HEK293 (cell line): ENCODE data around the gene WDTC1.
A peak's percentile ranks its signal among the peaks of the same experiment; 100 is the strongest.

Source experiments
- CTCF ChIA-PET: fragments of 350-600 bp; formaldehyde crosslinking; extraction: SDS; loops from one replicate; lab custom pipeline; 2021; ENCODE audit warnings: antibody characterized with exemption; lab: Yijun Ruan, JAX
- POLR2A ChIA-PET: fragments of 300-600 bp; formaldehyde crosslinking; extraction: SDS; loops from one replicate; lab custom pipeline; 2020; ENCODE audit warnings: antibody characterized with exemption, inconsistent platforms; lab: Yijun Ruan, JAX
- H3K27ac ChIP-seq: fragments of 200-500 bp; sonication (Bioruptor generic); 2 replicates; pipeline ENCODE4 v1.5.1; 2014; ENCODE audit warnings: low read depth, low read length, control low read depth, inconsistent platforms; ENCODE audit errors: extremely low read depth
- H3K36me3 ChIP-seq, 2 experiments: fragments of 200-500 bp in 1 of 2; sonication (Bioruptor generic) in 1 of 2; 1 replicate in 1 of 2; 2 replicates in 1 of 2; pipeline ENCODE4 v1.5.1; 2014 to 2017; ENCODE audit warnings: inconsistent platforms in 2 of 2, low read length in 2 of 2; ENCODE audit not compliant: control insufficient read depth in 2 of 2, insufficient read depth in 1 of 2
- H3K4me1 ChIP-seq: fragments of 200-500 bp; sonication (Bioruptor generic); 2 replicates; pipeline ENCODE4 v1.5.1; 2014; ENCODE audit warnings: mild to moderate bottlenecking, low read length, inconsistent platforms; ENCODE audit not compliant: control insufficient read depth, insufficient read depth
- H3K4me3 ChIP-seq: 2 replicates; pipeline ENCODE4 v1.5.1; 2011; ENCODE audit warnings: low read depth, mild to moderate bottlenecking, control low read depth, low read length, moderate library complexity
- H3K9me3 ChIP-seq: fragments of 200-500 bp; sonication (Bioruptor generic); 2 replicates; pipeline ENCODE4 v1.5.1; 2014; ENCODE audit warnings: low read depth, low read length, inconsistent platforms; ENCODE audit not compliant: control insufficient read depth, insufficient read depth
- GLIS2 ChIP-seq: fragments of 450-650 bp; formaldehyde crosslinking; IDR thresholded peaks from 2 replicates; pipeline ENCODE4 v1.5.1; 2016; ENCODE audit warnings: missing biosample characterization, missing genetic modification characterization
- HOXA7 ChIP-seq: sonication (generic); formaldehyde crosslinking; IDR thresholded peaks from 2 replicates; pipeline ENCODE4 v1.8.1; 2022; ENCODE audit warnings: missing genetic modification reagents, borderline replicate concordance
- SP2 ChIP-seq: fragments of 450-650 bp; formaldehyde crosslinking; IDR thresholded peaks from 2 replicates; pipeline ENCODE4 v1.5.1; 2016; ENCODE audit warnings: missing biosample characterization, missing genetic modification characterization
- ZBTB21 ChIP-seq: fragments of 450-650 bp; formaldehyde crosslinking; IDR thresholded peaks from 2 replicates; pipeline ENCODE4 v1.5.1; 2017; ENCODE audit warnings: missing biosample characterization, missing genetic modification characterization
- ZNF146 ChIP-seq: fragments of 450-650 bp; formaldehyde crosslinking; IDR thresholded peaks from 2 replicates; pipeline ENCODE4 v1.5.1; 2016; ENCODE audit warnings: missing biosample characterization, missing genetic modification characterization
- ZNF248 ChIP-seq: fragments of 450-650 bp; formaldehyde crosslinking; IDR thresholded peaks from 2 replicates; pipeline ENCODE4 v1.5.1; 2017; ENCODE audit warnings: missing biosample characterization, missing genetic modification characterization
- ZNF600 ChIP-seq: fragments of 450-650 bp; formaldehyde crosslinking; IDR thresholded peaks from 2 replicates; pipeline ENCODE4 v1.5.1; 2016; ENCODE audit warnings: missing biosample characterization, missing genetic modification characterization
- ZNF629 ChIP-seq: fragments of 450-650 bp; formaldehyde crosslinking; IDR thresholded peaks from 2 replicates; pipeline ENCODE4 v1.5.1; 2017; ENCODE audit warnings: missing biosample characterization, missing genetic modification characterization
- ZNF768 ChIP-seq: fragments of 450-650 bp; formaldehyde crosslinking; IDR thresholded peaks from 2 replicates; pipeline ENCODE4 v1.5.1; 2018; ENCODE audit warnings: missing biosample characterization, mild to moderate bottlenecking, missing genetic modification characterization
- TF ChIP-seq, protein P1 (sequence below): fragments of 450-650 bp; formaldehyde crosslinking; IDR thresholded peaks from 2 replicates; pipeline ENCODE4 v1.5.1; 2016; ENCODE audit warnings: missing biosample characterization, missing genetic modification characterization
- TF ChIP-seq, protein P2 (sequence below): fragments of 450-650 bp; formaldehyde crosslinking; IDR thresholded peaks from 2 replicates; pipeline ENCODE4 v1.5.1; 2017; ENCODE audit warnings: missing biosample characterization, mild to moderate bottlenecking, missing genetic modification characterization, moderate library complexity
- TF ChIP-seq, protein P3 (sequence below): fragments of 450-650 bp; formaldehyde crosslinking; IDR thresholded peaks from 2 replicates; pipeline ENCODE4 v1.5.1; 2016; ENCODE audit warnings: missing biosample characterization, missing genetic modification characterization

WDTC1 gene

DNA sequence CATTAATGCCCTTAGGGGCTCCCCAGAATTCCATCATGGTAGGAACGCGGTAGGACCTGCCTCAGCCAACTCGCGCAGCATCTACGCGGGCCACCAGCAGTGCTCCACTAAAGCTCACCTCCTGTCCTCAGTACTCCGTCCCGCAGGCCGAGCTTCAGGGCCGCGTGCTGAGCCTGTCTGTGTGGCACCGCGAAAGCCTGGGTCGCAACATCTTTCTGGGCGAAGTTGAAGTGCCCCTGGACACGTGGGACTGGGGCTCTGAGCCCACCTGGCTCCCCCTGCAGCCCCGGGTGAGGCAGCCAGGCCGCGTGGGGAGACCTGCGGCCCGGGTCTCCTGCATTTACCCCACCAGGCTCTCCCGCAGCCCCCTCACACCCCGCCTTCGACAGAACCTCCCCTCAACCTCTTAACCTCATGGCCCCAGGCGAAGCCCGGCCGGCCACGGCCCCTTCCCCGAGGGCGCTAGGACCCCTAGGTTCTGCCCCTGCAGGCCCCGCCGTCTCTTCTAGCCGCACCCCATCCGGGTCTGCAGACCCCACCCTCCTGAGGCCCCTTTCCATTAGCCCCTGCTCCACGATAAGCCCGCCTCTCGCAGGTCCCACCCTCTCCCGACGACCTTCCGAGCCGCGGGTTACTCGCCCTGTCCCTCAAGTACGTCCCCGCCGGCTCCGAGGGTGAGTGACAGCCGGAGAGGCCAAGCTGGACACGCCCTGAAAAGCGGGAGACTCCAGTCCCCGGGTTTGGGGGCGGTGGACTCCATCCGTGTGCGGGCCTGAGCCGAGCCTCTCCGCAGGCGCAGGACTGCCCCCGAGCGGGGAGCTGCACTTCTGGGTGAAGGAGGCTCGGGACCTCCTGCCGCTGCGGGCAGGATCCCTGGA lies 116.5 kb downstream of the WDTC1 start:
- TF ChIP-seq SP2 (tag by site-specific recombination) (peak; percentile 34), ZNF768 (no peak), ZBTB21 (no peak), HOXA7 (no peak), ZNF629 (no peak), GLIS2 (tag by site-specific recombination) (peak; percentile 10; the same call in 1 of the 2 replicates), ZNF248 (tag by site-specific recombination) (no peak)
- TF ChIP-seq, protein P1, sequence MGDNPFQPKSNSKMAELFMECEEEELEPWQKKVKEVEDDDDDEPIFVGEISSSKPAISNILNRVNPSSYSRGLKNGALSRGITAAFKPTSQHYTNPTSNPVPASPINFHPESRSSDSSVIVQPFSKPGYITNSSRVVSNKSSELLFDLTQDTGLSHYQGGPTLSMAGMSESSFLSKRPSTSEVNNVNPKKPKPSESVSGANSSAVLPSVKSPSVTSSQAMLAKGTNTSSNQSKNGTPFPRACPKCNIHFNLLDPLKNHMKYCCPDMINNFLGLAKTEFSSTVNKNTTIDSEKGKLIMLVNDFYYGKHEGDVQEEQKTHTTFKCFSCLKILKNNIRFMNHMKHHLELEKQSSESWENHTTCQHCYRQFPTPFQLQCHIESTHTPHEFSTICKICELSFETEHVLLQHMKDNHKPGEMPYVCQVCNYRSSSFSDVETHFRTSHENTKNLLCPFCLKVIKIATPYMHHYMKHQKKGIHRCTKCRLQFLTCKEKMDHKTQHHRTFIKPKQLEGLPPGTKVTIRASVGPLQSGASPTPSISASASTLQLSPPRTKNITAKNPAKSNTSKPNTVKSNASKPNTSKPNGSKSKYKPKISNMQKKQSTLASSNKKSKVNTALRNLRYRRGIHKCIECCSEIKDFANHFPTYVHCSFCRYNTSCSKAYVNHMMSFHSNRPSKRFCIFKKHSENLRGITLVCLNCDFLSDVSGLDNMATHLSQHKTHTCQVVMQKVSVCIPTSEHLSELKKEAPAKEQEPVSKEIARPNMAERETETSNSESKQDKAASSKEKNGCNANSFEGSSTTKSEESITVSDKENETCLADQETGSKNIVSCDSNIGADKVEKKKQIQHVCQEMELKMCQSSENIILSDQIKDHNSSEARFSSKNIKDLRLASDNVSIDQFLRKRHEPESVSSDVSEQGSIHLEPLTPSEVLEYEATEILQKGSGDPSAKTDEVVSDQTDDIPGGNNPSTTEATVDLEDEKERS (tag by site-specific recombination) = no peak
- Histone ChIP-seq H3K9me3 (no peaks in the 10 kb centered on the region), H3K36me3 (peaks cover 0 to 28% of the 10 kb centered on the region in 2 experiments; a peak in 1 of 3 replicates), H3K4me3 (no peak overlapping the region), H3K4me1 (peaks cover 4% of the 10 kb centered on the region), H3K27ac (no peak overlapping the region)
- ChIA-PET CTCF (interaction anchor here (3.2 to 7.8 kb wide), 2 partner anchors 16 to 19 kb away, joined by 17 to 84 read pairs; partner anchors contain the start of gene MAP3K6), POLR2A (no interaction called here)

DNA sequence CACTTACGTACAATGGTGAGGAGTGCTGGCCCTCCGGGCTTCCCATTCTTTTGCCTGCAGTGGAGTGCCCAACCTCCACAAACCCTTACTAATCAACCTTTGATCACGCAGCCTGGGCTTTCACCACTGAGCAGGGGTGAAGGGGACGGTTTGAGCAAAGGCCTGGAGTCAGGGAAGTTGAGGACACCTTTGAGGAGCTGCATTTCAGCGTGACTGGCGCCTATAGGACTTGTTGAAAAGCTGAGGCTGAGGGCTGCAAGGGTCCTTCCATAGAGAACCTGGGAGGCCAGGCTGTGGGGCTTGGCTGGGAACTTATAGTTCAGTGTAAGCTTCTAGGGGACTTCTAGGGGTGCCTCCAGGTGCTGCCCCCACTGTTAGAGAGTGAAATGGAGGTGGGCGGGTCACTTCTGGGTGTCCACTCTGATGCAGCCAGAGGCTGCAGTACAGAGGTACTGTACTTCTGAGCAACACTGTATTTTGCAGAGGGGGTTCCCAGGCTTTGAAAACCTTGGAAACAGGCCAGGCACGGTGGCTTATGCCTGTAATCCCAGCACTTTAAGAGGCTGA lies 117.2 kb downstream of the WDTC1 start:
- Histone ChIP-seq H3K36me3 (peaks cover 0 to 31% of the 10 kb centered on the region in 2 experiments; a peak in 1 of 3 replicates), H3K4me3 (no peak overlapping the region), H3K27ac (no peak overlapping the region)
- CTCF ChIA-PET = interaction anchor here (7.8 kb wide), 1 partner anchor 15 kb away, joined by 84 read pairs; the partner anchor contains the start of gene MAP3K6
- 0 out of 2 replicates have a peak, but pooled peaks have one; percentile 24 for TF ChIP-seq GLIS2 (tag by site-specific recombination)
- TF ChIP-seq ZNF146 = no peak
- TF ChIP-seq ZBTB21 = no peak
- TF ChIP-seq, protein P2, sequence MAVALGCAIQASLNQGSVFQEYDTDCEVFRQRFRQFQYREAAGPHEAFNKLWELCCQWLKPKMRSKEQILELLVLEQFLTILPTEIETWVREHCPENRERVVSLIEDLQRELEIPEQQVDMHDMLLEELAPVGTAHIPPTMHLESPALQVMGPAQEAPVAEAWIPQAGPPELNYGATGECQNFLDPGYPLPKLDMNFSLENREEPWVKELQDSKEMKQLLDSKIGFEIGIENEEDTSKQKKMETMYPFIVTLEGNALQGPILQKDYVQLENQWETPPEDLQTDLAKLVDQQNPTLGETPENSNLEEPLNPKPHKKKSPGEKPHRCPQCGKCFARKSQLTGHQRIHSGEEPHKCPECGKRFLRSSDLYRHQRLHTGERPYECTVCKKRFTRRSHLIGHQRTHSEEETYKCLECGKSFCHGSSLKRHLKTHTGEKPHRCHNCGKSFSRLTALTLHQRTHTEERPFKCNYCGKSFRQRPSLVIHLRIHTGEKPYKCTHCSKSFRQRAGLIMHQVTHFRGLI (tag by site-specific recombination) = peak; percentile 87
- TF ChIP-seq, all 188 proteins: peak for 2
- POLR2A ChIA-PET = no interaction called here
- Histone ChIP-seq H3K4me1 (peaks cover 4% of the 10 kb centered on the region), H3K9me3 (no peaks in the 10 kb centered on the region)

DNA sequence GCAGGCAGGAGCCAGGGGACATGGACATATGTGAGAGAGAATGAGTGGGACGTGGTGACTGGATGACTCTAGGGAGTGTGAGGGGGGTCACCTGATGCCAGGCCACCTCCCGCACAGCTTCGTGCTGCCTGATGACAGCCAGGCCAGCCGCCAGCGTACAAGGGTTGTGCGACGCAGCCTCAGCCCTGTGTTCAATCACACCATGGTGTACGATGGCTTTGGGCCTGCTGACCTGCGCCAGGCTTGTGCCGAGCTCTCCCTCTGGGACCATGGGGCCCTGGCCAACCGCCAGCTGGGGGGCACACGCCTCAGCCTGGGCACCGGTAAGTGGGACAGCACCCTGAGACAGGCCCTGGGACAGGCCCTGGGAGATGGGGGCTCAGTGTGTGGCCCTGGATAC lies 118.7 kb downstream of the WDTC1 start:
- no peak overlapping the region for H3K4me3 ChIP-seq
- CTCF ChIA-PET = interaction anchor here (0.6 to 7.8 kb wide), 5 partner anchors 9 to 310 kb away, joined by 3 to 84 read pairs (median 4); partner anchors contain the start of gene MAP3K6
- TF ChIP-seq, protein P3, sequence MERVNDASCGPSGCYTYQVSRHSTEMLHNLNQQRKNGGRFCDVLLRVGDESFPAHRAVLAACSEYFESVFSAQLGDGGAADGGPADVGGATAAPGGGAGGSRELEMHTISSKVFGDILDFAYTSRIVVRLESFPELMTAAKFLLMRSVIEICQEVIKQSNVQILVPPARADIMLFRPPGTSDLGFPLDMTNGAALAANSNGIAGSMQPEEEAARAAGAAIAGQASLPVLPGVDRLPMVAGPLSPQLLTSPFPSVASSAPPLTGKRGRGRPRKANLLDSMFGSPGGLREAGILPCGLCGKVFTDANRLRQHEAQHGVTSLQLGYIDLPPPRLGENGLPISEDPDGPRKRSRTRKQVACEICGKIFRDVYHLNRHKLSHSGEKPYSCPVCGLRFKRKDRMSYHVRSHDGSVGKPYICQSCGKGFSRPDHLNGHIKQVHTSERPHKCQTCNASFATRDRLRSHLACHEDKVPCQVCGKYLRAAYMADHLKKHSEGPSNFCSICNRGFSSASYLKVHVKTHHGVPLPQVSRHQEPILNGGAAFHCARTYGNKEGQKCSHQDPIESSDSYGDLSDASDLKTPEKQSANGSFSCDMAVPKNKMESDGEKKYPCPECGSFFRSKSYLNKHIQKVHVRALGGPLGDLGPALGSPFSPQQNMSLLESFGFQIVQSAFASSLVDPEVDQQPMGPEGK = no peak
- TF ChIP-seq ZNF600 (tag by site-specific recombination) = peak; percentile 28; the same call in 1 of the 2 replicates
- H3K9me3 ChIP-seq = no peaks in the 10 kb centered on the region
- peaks cover 4% of the 10 kb centered on the region for H3K4me1 ChIP-seq
- no peak overlapping the region for H3K27ac ChIP-seq
- POLR2A ChIA-PET = interaction anchor here (1.7 kb wide), 1 partner anchor 12 kb away, joined by 8 read pairs; no protein-coding TSS in a partner anchor
- peaks cover 0 to 33% of the 10 kb centered on the region in 2 experiments; a peak in 1 of 3 replicates for H3K36me3 ChIP-seq
